Effector memory CD4-positive, alpha-beta T cell (primary cell): Measurements from ENCODE around the gene FANCD2.
"Not testable (repeated sequence)": the region's sequence is repeated elsewhere in the genome, so short reads cannot be mapped to it uniquely, and the experiment has no call there.

Source experiments
- DNase-seq, 3 donors: peaks; one replicate each; pipeline ENCODE4 v3.0.0-alpha.2; 2020
- H3K27ac ChIP-seq: 2 replicates; pipeline ENCODE4 v1.7.0; 2013; ENCODE audit warnings: mild to moderate bottlenecking, low read length, moderate library complexity; ENCODE audit not compliant: insufficient read depth, poor library complexity, severe bottlenecking
- H3K27me3 ChIP-seq: replicated peaks from 2 replicates; pipeline ENCODE4 v1.7.0; 2013; ENCODE audit warnings: mild to moderate bottlenecking, low read length; ENCODE audit not compliant: insufficient read depth, control insufficient read depth, poor library complexity, severe bottlenecking
- H3K36me3 ChIP-seq: 2 replicates; pipeline ENCODE4 v1.7.0; 2013; ENCODE audit warnings: mild to moderate bottlenecking, low read length, moderate library complexity; ENCODE audit not compliant: control insufficient read depth, insufficient read depth
- H3K4me1 ChIP-seq: 2 replicates; pipeline ENCODE4 v1.7.0; 2013; ENCODE audit warnings: low read length, mild to moderate bottlenecking; ENCODE audit not compliant: control insufficient read depth, insufficient read depth, poor library complexity, severe bottlenecking
- H3K4me3 ChIP-seq: 2 replicates; pipeline ENCODE4 v1.7.0; 2013; ENCODE audit warnings: low read length, low read depth, mild to moderate bottlenecking; ENCODE audit not compliant: insufficient read depth, poor library complexity, severe bottlenecking
- H3K9me3 ChIP-seq: 2 replicates; pipeline ENCODE4 v1.7.0; 2013; ENCODE audit warnings: mild to moderate bottlenecking, low read length, moderate library complexity; ENCODE audit not compliant: control insufficient read depth

Gene FANCD2

GRCh38 chr3:10135872-10136271, 109.6 kb downstream of the FANCD2 start:
- not testable (repeated sequence) for H3K36me3 ChIP-seq, DNase-seq, H3K9me3 ChIP-seq, H3K4me1 ChIP-seq, H3K27ac ChIP-seq, H3K4me3 ChIP-seq, H3K27me3 ChIP-seq

- no peaks in the 10 kb centered on the region for H3K27me3 ChIP-seq
- H3K4me3 ChIP-seq = no peak overlapping the region
- no peak for DNase-seq
- no peaks in the 10 kb centered on the region for H3K4me1 ChIP-seq
- no peaks in the 10 kb centered on the region for H3K36me3 ChIP-seq
- no peaks in the 10 kb centered on the region for H3K9me3 ChIP-seq
- no peak overlapping the region for H3K27ac ChIP-seq
Measured at GRCh38 chr3:10136426-10137005, 110.3 kb downstream of the FANCD2 start.

- H3K27me3 ChIP-seq = no peaks in the 10 kb centered on the region
- DNase-seq = no peak
- H3K36me3 ChIP-seq = no peaks in the 10 kb centered on the region
- no peak overlapping the region for H3K27ac ChIP-seq
- H3K4me1 ChIP-seq = no peaks in the 10 kb centered on the region
- H3K9me3 ChIP-seq = no peaks in the 10 kb centered on the region
- no peak overlapping the region for H3K4me3 ChIP-seq
Measured at GRCh38 chr3:10137178-10137577, 110.9 kb downstream of the FANCD2 start.

- Histone ChIP-seq H3K4me3 (peak overlapping the region; percentile 86), H3K36me3 (no peaks in the 10 kb centered on the region), H3K9me3 (no peaks in the 10 kb centered on the region), H3K27me3 (no peaks in the 10 kb centered on the region), H3K4me1 (peaks cover 11% of the 10 kb centered on the region), H3K27ac (peak overlapping the region; percentile 90)
- DNase-seq = no peak
Measured at GRCh38 chr3:10140996-10141546, 114.8 kb downstream of the FANCD2 start.

GRCh38 chr3:10142707-10143560, 116.7 kb downstream of the FANCD2 start:
- H3K4me3 ChIP-seq = peak overlapping the region; percentile 86
- H3K27me3 ChIP-seq = no peaks in the 10 kb centered on the region
- peak overlapping the region; percentile 90 for H3K27ac ChIP-seq
- H3K9me3 ChIP-seq = no peaks in the 10 kb centered on the region
- H3K4me1 ChIP-seq = peaks cover 11% of the 10 kb centered on the region
- peak in 1 of 3 donors; percentile 18 for DNase-seq
- H3K36me3 ChIP-seq = peaks cover 6% of the 10 kb centered on the region

- Histone ChIP-seq H3K36me3 (peaks cover 23% of the 10 kb centered on the region), H3K27me3 (no peaks in the 10 kb centered on the region), H3K27ac (no peak overlapping the region), H3K4me3 (no peak overlapping the region), H3K4me1 (peaks cover 11% of the 10 kb centered on the region), H3K9me3 (no peaks in the 10 kb centered on the region)
- DNase-seq = no peak
Measured at GRCh38 chr3:10145685-10146084, 119.4 kb downstream of the FANCD2 start.

- no peak for DNase-seq
- Histone ChIP-seq H3K36me3 (peaks cover 37% of the 10 kb centered on the region), H3K27ac (no peak overlapping the region), H3K4me1 (peaks cover 3% of the 10 kb centered on the region), H3K27me3 (no peaks in the 10 kb centered on the region), H3K4me3 (no peak overlapping the region), H3K9me3 (no peaks in the 10 kb centered on the region)
Measured at GRCh38 chr3:10149226-10149625, 123.0 kb downstream of the FANCD2 start.

GRCh38 chr3:10150987-10151386, 124.8 kb downstream of the FANCD2 start:
- no peaks in the 10 kb centered on the region for H3K27me3 ChIP-seq
- H3K4me3 ChIP-seq = no peak overlapping the region
- no peak for DNase-seq
- no peaks in the 10 kb centered on the region for H3K4me1 ChIP-seq
- H3K36me3 ChIP-seq = peaks cover 41% of the 10 kb centered on the region
- H3K9me3 ChIP-seq = no peaks in the 10 kb centered on the region
- no peak overlapping the region for H3K27ac ChIP-seq
